ENCODE measurements around the gene CCNG2. TPM values are rescaled to one million over a fixed set of nuclear protein-coding genes. Genes with fewer than 3 reads are reported as not detected.

The CCNG2 gene
- total and polyA plus RNA-seq, 9 of the 15 experiments (the other 6 are each of a cell fraction or from before 2014, with no cell fraction given), result 0.49 to 6.6 (median 2.9) TPM

GRCh38 chr4:77156912-77157858 lies at the start of gene CCNG2 (continued):
- peak; percentile 36; the same call in 1 of the 2 replicates for TF ChIP-seq ZNF511 (CRISPR knock-in tag; IDR thresholded peaks at IDR 0.05)
- TF ChIP-seq AFF4 (CRISPR knock-in tag; IDR thresholded peaks at IDR 0.05), result no peak
- TF ChIP-seq SMAD4 (CRISPR knock-in tag; conservative IDR thresholded peaks at IDR 0.05), result peak; percentile 80
- TF ChIP-seq SOX6 (IDR thresholded peaks at IDR 0.05), result peak; percentile 86
- TF ChIP-seq YY1 (IDR thresholded peaks at IDR 0.05; ENCODE audit: borderline replicate concordance in 1 of 3, control insufficient read depth in 1 of 3, extremely low read depth in 1 of 3, insufficient read depth in 3 of 3, insufficient read length in 1 of 3, insufficient replicate concordance in 2 of 3, low read depth in 1 of 3, low read length in 2 of 3), result peak in 1 of 3 experiments; percentile 45
- TF ChIP-seq REST (IDR thresholded peaks at IDR 0.05; ENCODE audit: borderline replicate concordance), result peak; percentile 57
- TF ChIP-seq REST (CRISPR knock-in tag; IDR thresholded peaks at IDR 0.05; ENCODE audit: low read depth), result no peak
- TF ChIP-seq KHSRP (IDR thresholded peaks at IDR 0.05), result 0 out of 2 replicates have a peak, but pooled peaks have one; percentile 13
- TF ChIP-seq HOXB6 (CRISPR knock-in tag; IDR thresholded peaks at IDR 0.05; ENCODE audit: borderline replicate concordance), result no peak
- TF ChIP-seq NBN (IDR thresholded peaks at IDR 0.05; ENCODE audit: low read depth), result peak; percentile 83
- peak; percentile 75; the same call in 1 of the 2 replicates for TF ChIP-seq TFAP4 (CRISPR knock-in tag; IDR thresholded peaks at IDR 0.05; ENCODE audit: borderline replicate concordance)
- peak; percentile 64 for TF ChIP-seq BRD4 (IDR thresholded peaks at IDR 0.05)
